ENCODE results near the gene RNF31.

Gene RNF31

DNA sequence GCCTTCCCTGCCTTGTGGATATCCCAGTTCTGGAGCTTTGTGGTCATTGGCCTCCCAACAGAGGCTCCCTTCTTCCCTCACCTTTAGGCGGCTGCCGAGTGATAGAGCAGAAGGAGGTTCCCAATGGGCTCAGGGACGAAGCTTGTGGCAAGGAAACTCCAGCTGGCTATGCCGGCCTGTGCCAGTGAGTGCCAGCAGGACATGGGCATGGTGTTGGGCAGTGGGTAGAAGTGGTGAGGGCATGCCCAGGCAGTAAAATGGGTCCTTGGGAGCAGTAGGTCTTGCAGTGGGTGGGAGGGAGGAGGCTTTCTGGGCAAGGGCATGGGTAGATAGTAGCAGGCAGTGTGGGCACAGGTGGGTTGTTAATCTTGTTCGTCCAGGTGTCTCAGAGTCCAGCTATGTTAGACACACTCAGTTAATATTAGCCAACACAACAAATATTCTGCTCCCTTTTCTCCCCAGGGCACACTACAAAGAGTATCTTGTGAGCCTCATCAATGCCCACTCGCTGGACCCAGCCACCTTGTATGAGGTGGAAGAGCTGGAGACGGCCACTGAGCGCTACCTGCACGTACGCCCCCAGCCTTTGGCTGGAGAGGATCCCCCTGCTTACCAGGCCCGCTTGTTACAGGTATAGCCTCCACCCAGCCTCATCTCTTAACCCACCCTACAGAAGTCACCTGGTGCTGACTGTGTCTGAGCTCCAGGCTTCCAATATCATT, 12.6 kb downstream of the RNF31 start:
- DNase-seq (ENCODE audit: low read depth): no peak

DNA sequence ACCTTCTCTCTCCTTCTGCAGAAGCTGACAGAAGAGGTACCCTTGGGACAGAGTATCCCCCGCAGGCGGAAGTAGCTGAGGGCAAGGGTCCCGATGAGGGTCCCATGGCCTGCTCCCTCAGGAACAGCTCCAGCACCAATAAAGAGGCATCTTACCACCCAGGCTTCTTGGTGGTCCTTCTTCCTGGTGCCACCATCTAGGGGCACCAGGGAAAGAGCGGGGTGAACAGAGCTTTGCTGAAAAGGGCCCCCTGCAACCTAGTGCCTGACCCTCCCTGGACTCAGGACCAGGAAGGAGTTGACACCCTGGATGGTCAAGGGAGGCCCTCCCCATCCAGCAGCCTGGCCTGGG, 13.2 kb downstream of the RNF31 start:
- DNase-seq (ENCODE audit: low read depth): no peak

DNA sequence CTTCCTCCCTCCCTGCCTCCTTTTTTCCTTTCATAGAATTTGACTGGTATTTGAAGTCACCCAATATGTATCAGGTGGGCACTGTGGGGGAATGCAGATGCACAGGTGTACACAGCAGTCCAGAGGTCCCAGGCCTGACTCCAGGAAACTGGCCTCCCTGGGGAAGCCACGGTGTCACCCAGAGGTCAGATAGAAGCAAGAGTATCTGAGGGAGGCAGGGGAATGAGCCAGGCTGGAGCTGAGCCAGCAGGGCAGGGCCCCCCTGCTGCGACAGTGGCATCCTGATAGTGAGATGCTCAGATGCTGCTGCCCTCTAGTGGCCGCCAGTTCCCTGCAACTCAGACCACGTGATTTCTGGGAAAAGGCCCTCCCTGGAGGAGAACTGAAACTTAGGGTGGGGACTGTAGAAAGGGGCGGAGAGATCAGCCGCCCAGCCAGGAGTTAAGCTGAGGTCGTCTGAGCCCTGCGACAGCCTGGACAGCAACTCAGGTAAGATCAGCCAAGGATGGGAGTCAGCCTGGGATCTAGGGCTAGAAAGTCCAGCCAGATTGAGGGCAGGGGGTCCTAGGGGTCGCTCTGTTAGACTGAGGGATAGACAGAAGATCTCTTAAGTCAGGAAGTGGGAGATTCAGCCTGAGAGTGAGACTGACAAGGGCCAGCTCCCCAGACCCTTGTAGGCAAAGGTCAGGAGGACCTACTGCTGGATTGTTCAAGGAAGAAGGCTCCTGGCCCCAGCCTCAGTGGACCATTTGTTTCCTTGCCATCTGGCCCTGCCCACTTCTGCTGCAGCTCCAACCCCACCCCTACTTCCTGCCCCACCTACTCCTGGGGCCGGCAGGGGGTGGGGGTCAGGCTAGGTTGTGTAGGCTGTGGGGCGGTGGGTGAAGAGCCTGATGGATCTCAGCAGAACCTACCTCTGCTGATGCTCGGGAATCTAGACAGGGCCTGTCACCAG, 13.8 kb downstream of the RNF31 start, which contains the start of gene IRF9:
TSS of gene IRF9 (plus strand) at position 416 of the 955 bp plus-strand sequence. CDS start 880 bp downstream, outside the sequence.
- peak; percentile 97 for DNase-seq (ENCODE audit: low read depth)

DNA sequence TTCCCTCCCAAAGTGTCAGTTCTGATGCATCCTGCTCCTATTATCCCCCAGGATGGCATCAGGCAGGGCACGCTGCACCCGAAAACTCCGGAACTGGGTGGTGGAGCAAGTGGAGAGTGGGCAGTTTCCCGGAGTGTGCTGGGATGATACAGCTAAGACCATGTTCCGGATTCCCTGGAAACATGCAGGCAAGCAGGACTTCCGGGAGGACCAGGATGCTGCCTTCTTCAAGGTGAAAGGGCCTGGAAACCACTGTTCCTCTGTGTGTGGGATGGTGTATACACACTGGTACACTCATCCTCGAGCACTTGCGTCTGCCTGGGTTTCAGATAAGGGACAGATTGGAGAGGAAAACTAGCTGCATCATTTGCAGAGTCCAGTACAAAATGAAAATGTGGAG, 14.8 kb downstream of the RNF31 start:
- DNase-seq (ENCODE audit: low read depth): no peak

DNA sequence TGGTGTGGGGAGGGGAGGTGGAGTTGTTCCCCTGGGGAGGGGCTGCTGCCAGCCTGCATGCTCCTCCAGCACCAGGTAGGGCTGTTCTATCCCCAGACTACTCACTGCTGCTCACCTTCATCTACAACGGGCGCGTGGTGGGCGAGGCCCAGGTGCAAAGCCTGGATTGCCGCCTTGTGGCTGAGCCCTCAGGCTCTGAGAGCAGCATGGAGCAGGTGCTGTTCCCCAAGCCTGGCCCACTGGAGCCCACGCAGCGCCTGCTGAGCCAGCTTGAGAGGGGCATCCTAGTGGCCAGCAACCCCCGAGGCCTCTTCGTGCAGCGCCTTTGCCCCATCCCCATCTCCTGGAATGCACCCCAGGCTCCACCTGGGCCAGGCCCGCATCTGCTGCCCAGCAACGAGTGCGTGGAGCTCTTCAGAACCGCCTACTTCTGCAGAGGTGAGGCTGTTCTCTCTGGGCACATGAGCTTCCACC, 17.3 kb downstream of the RNF31 start:
- no peak for DNase-seq (ENCODE audit: low read depth)

DNA sequence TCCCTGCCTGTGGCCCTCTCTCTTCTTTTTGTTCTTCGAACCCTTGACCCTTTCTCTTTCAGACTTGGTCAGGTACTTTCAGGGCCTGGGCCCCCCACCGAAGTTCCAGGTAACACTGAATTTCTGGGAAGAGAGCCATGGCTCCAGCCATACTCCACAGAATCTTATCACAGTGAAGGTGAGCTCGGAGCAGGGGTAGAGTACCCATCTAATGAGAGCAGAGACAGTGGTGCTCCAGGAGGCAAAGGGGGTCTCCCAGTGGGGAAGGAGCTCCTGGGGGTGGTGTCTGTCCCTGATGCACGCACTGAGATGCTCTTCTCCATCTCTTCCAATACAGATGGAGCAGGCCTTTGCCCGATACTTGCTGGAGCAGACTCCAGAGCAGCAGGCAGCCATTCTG, 18.5 kb downstream of the RNF31 start:
- no peak for DNase-seq (ENCODE audit: low read depth)

DNA sequence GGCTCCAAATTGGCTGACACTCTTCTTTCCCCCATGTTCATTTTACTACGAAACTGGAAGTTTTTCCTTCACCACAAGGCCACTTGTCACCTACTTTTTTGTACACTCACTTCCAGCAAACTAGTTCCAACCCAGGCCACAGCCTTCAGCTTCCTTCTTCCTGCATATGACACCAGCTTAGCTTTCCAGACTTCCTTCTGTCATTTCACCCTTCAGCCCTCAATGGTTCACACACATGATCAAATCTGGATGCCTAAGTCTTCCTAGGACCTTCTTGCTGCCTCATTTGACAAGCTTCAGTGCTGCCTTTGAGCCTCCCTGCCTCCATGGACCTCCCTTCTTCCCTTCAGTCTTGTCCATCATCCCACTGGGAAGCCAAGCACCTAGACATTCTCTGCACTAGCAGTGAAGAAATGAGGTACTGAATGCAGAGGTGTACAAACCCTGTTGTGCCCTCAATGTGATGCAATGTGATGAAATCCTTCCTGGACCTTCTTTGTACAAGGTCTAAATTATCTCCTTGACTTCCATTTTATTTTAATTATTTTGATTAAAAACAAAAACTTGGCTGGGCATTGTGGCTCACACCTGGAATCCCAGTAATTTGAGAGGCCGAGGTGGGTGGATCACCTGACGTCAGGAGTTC, 20.3 kb downstream of the RNF31 start:
- no peak for DNase-seq (ENCODE audit: low read depth)

DNA sequence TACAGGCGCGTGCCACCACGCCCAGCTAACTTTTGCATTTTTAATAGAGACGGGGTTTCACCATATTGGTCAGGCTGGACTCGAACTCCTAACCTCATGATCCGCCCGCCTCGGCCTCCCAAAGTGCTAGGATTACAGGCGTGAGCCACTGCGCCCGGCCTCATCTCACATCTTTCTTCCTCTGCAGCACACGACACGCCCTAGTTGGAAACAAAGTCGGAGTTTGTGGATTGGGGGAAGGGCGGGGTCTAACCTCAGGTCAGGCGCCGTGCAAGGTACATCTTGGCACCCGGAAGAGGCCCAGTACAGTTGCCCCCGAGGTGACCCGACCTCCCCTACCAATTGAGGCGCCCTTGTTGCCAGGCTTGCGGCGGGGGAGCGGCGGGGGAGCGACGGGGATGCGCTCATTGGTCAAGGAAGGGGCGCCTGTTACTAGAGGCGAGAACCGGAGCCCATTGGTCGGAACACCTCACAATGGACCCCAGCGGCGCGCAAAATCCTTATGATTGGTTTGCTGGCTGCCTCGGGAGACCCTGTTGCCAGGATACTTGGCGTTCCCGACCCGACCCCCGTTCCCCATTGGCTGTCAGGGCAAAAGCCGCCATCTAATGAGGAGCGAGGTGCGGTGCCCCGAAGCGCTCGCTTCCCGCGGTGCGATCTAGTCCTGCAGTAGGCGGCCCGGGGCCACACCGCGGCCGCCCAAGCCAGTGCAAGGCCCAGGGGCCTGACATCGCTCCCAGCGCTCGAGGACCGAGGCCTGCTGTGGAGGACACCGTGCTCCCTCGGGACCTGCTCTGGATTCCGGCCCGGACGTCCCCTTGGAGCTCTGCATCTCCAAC, 24.3 kb downstream of the RNF31 start, which contains the start of gene REC8:
TSS of gene REC8 (plus strand) at position 659 of the 839 bp plus-strand sequence. CDS start 473 bp downstream, outside the sequence.
- peak; percentile 74 for DNase-seq (ENCODE audit: low read depth)

DNA sequence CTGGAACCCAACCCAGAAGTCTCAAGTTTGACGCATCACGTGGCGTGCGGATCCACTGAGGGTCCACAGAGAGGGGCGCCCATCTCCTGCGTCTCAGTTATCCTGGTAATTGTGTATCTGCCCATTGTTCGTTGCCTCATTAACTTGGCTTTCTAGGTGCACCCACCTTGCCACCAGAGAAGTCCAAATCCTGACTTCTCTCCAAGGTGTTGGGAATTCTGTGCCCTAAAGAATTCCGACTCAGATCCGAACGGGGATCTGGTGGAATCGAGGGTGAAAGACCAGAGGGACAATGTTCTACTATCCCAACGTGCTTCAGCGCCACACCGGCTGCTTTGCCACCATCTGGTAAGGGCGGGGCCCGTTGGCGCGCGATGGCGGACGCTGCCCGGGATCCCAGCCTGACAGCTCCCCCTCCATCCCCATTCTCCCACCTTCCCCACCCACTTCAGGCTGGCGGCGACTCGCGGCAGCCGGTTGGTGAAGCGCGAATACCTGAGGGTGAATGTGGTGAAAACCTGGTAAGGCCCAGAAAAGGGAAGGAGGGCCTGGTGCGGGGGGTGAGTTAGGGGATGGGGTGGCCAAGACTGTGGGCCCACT, 25.1 kb downstream of the RNF31 start:
- DNase-seq (ENCODE audit: low read depth): no peak

DNA sequence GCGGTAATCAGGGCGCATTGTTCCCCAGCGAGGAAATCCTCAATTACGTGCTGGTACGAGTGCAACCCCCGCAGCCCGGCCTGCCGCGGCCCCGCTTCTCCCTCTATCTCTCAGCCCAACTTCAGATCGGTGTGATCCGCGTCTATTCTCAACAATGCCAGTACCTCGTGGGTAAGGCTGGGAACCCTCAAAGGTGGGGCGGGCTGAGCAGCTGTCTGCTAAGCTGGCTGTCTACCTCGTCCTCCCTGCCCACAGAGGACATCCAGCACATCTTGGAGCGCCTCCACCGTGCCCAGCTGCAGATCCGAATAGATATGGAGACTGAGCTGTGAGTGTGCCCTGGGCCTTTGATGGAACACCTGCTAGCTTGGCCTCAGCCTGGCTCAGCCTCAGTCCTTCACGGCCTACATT, 25.6 kb downstream of the RNF31 start:
- DNase-seq (ENCODE audit: low read depth): no peak

DNA sequence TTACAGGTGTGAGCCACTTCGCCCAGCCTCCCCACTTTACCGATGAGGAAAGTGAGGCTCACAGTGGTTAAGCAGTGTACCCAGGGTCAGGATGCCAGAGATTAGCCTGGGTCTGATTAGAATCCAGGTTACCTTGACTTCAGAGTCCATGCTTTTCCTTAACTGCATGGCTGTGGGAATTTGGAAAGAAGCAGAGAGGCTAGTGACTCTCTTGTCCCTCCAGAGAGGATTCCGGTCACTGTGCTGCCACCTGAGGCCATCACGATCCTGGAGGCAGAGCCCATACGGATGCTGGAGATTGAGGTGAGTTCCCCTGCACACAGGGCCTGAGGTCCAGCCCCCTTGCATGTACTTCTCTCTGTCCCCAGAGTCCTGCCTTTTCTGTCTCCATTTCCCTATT, 29.3 kb downstream of the RNF31 start:
- DNase-seq (ENCODE audit: low read depth): no peak

DNA sequence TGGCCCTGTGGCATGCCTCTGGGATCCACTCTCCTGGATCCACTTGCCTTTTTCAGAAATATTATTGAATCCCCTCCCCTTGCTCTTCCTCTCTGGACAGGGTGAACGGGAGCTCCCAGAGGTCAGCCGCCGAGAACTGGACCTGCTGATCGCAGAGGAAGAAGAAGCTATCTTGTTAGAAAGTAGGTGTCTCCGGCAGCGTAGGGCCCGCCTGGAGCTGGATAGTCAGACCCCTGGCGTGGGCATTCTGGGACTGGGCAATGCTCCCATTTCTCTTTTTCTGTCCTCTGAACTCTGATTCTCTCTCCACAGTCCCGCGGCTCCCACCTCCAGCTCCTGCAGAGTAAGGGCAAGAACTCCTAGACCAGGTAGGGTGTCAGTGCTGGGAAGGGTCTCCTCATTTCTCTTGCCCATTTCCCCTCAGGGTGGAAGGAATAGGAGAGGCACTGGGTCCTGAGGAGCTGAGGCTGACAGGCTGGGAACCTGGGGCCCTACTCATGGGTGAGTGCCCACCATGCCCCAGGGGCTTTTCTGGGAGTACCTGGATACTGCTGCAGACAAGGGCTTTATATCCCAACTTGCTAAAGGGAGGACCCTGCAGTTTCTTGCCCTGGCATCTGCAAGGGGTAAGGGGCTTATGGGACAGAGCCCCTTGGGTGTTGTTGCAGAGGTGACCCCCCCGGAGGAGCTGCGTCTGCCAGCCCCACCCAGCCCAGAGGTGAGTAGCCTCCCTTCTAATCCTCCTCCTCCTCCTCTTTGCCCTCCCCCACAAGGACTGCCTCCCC, 29.9 kb downstream of the RNF31 start:
- no peak for DNase-seq (ENCODE audit: low read depth)

DNA sequence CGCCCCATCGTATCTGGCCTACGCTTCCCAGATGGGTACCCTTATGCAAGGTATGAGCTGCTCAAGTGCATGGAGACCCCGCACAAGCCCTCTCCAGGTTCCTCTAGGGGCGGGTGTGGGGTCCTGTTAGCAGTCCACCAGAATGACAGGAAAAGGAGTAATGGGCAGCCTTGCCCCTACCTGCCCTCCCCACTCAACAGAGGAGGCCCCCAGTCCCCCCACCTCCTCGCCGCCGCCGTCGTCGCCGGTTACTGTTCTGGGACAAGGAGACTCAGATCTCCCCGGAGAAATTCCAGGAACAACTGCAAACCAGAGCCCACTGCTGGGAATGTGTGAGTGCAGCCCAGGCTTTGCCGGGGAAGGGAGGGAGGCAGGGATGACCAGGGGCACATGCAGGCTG, 30.6 kb downstream of the RNF31 start:
- DNase-seq (ENCODE audit: low read depth): no peak

DNA sequence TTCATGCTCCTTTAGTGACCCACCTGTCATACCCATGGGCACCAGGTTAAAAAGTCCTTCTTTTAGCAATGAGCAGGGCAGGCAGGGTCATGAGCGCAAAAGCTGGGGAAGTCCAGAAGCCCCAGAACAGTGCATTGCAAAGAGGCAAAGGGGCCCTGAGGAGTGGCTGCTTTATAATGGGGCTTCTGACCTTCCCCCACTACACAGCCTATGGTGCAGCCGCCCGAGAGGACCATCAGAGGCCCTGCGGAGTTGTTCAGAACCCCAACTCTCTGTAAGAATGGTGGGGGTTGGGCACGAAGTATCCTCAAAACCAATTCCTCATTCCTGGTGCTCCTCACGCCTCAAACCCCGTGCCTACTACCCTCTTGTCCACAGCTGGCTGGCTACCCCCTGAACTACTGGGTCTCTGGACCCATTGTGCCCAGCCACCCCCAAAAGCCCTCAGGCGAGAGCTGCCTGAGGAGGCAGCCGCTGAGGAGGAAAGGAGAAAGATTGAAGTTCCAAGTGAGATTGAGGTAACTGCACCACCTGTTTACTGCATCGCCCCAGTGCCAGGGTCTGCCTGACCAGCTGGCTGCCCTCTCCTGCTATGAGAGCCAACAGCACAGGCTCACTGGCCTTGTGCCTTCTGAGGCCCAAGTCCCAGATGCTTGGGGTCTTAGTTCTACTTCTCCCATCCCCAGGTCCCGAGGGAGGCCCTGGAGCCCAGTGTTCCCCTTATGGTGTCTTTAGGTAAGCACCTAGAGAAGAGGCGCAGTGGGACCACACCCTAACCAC, 31.3 kb downstream of the RNF31 start:
- DNase-seq (ENCODE audit: low read depth): no peak

DNA sequence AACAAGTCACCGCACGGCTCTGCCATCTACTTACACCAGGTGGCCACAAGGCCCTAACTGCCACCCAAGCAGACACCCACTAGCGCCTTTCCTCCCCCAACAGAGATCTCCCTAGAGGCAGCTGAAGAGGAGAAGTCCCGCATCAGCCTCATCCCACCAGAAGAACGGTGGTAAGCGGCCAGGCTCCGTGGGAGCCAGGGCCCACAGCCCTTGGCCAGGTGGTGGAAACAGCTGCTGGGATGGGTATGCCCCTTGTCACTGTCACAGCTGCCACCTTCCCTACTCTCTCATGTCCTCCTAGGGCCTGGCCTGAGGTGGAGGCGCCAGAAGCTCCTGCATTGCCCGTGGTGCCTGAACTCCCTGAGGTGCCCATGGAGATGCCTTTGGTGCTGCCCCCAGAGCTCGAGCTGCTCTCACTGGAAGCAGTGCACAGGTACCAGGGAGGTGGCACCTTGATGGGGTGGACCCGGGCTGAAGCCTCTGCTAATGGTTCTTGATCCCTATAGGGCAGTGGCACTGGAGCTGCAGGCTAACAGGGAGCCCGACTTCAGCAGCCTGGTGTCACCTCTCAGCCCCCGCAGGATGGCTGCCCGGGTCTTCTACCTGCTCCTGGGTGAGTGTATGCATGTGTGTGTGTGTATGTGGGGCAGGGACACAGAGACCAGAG, 32.1 kb downstream of the RNF31 start:
- DNase-seq (ENCODE audit: low read depth): no peak

DNA sequence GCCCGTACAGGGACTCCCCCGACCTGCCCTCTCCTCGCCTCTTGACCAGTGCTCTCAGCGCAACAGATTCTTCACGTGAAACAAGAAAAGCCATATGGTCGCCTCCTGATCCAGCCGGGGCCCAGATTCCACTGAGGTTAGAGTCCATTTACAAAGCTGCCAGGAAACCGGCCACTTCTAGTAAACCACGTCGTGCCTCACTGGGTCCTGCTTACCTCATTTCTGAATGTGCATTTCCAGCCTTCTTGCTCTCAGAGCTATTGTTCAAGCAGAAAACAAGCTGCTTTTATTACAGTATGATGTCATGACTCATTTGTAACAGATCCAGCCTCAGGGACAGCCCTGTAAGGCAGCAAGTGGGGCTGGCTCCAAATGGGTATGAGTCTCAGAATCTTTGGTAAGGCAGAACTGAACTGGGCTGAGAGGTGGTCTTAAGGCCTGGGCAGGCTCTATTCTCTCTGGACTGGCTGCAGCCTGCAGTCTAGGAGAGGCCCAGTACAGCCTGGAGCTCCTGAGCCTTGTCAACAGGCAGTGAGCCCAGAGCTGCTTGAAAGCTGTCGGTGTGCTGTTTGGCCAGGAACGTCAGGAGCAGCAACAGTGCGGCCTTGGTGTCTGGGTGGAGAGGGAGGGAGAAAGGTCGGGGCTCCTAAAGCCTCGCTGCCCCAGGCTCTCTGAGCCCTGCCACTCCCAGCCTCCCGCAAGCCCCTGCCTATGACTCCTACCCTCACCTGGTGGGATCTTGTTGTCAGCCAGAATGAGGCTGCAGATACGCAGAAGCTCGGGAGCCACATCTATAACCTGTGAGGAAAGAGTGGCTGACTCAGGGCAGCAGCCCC, 32.9 kb downstream of the RNF31 start:
- DNase-seq (ENCODE audit: low read depth): no peak

DNA sequence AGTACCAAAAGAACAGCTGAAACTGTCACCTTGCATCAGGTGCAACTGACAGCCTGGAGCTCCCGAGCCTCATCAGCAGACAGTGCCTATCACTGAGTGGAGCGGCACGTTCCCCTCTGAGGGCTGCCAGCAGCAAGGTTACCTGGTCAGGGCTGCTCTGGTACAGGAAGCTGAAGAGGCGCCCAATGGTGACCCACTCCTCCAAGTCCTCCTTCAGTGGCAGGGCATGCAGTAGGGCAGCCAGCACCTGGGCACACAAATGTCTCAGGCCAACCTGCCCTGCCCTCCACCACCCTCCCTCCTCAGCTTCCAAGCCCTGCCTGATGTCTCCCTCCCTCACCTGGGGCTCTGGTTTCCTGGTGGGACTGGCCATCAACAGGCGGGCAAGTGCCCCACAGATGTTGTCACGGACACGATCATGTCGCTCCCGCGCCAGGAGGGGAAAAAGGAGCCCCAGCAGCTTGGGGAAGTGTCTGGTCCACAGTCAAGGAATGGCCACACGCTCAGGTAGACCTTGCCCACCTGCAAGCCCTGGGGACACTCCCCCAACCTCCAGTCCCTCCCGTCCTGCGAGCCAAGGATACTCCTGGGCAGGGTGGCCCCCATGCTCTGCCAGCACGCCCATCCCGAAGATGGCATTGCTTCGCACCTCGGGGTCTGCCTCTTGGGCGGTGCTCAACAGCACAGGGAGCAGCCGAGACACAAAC, 34.2 kb downstream of the RNF31 start:
- DNase-seq (ENCODE audit: low read depth): no peak
